Muscle of leg (tissue), 11 donors: ENCODE measurements around the gene PDHX. TPM values are rescaled to one million over a fixed set of nuclear protein-coding genes. Genes with fewer than 3 reads are reported as not detected.

ENCODE experiments used
- DNase-seq: peaks from one replicate; pipeline ENCODE4 v3.0.0; 2013
- H3K27ac ChIP-seq: one replicate; pipeline ENCODE4 v1.5.1; 2013; ENCODE audit warnings: mild to moderate bottlenecking, low read length, control low read depth
- H3K27me3 ChIP-seq: one replicate; pipeline ENCODE4 v1.6.1; 2013; ENCODE audit warnings: low read length; ENCODE audit not compliant: control insufficient read depth, insufficient read depth
- H3K36me3 ChIP-seq: one replicate; pipeline ENCODE4 v1.6.1; 2013; ENCODE audit warnings: low read length; ENCODE audit not compliant: control insufficient read depth, insufficient read depth
- H3K4me1 ChIP-seq: one replicate; pipeline ENCODE4 v1.6.1; 2013; ENCODE audit warnings: low read length; ENCODE audit not compliant: control insufficient read depth, insufficient read depth
- H3K4me3 ChIP-seq: one replicate; pipeline ENCODE4 v1.5.1; 2013; ENCODE audit warnings: low read length, control low read depth
- H3K9me3 ChIP-seq: replicated peaks from 2 replicates; pipeline ENCODE4 v1.6.1; 2013; ENCODE audit warnings: low read depth, low read length; ENCODE audit not compliant: control insufficient read depth
- WGBS: methylation state at CpG from one replicate; pipeline ENCODE4 v1.1.5; 2013; ENCODE audit warnings: missing lambda C conversion rate; ENCODE audit not compliant: insufficient coverage; 5-methylcytosine and 5-hydroxymethylcytosine counted together
- polyA plus RNA-seq, 8 donors: library from polyadenylated mRNA; unstranded; fragments of 120-200 nt; gene quantifications; one replicate each; pipeline versions ENCODE4 v1.2.1 to v1.2.3, GENCODE V29; 2013; ENCODE audit warnings: inconsistent platforms in 1 of 8, low replicate concordance in 1 of 8; ENCODE audit not compliant: insufficient read length in 8 of 8, insufficient read depth in 1 of 8
- total RNA-seq: library from RNA; stranded (reverse); fragments of 120-200 nt; gene quantifications from one replicate; pipeline ENCODE4 v1.2.4, GENCODE V29; 2013

Gene PDHX
- total and polyA plus RNA-seq, 9 donors = 21.8 to 30.3 (median 24.0) TPM

GRCh38 chr11:34926101-34926830 lies 9.8 kb downstream of the PDHX start:
- no CpG with 5 or more reads among the region's 2 CpGs for WGBS
- no peak overlapping the region for H3K4me3 ChIP-seq
- peaks cover 2% of the 10 kb centered on the region for H3K36me3 ChIP-seq
- peak; percentile 72 for DNase-seq
- no peaks in the 10 kb centered on the region for H3K4me1 ChIP-seq
- no peaks in the 10 kb centered on the region for H3K9me3 ChIP-seq
- H3K27ac ChIP-seq = no peak overlapping the region
- H3K27me3 ChIP-seq = no peaks in the 10 kb centered on the region

GRCh38 chr11:34926831-34927132 lies 10.4 kb downstream of the PDHX start:
- Histone ChIP-seq H3K36me3 (no peaks in the 10 kb centered on the region), H3K27ac (no peak overlapping the region)
- DNase-seq = no peak

GRCh38 chr11:34928268-34928959 lies 12.0 kb downstream of the PDHX start:
- H3K4me1 ChIP-seq = no peaks in the 10 kb centered on the region
- no peak overlapping the region for H3K27ac ChIP-seq
- WGBS = no CpG with 5 or more reads among the region's 3 CpGs
- H3K4me3 ChIP-seq = no peak overlapping the region
- H3K27me3 ChIP-seq = no peaks in the 10 kb centered on the region
- peaks cover 3% of the 10 kb centered on the region for H3K36me3 ChIP-seq
- H3K9me3 ChIP-seq = no peaks in the 10 kb centered on the region
- no peak for DNase-seq

More at GRCh38 chr11:34926831-34927132, 10.4 kb downstream of the PDHX start:
- Histone ChIP-seq H3K4me3 (no peak overlapping the region), H3K9me3 (no peaks in the 10 kb centered on the region), H3K27me3 (no peaks in the 10 kb centered on the region), H3K4me1 (no peaks in the 10 kb centered on the region)

- Histone ChIP-seq H3K9me3 (no peaks in the 10 kb centered on the region), H3K27me3 (no peaks in the 10 kb centered on the region), H3K4me3 (no peak overlapping the region), H3K36me3 (peaks cover 3% of the 10 kb centered on the region), H3K27ac (no peak overlapping the region), H3K4me1 (no peaks in the 10 kb centered on the region)
- WGBS = 100% methylated on average over 3 of the region's 7 CpGs
- no peak for DNase-seq
Observed at GRCh38 chr11:34928960-34929680, 12.7 kb downstream of the PDHX start.

- 90% methylated on average over 2 of the region's 11 CpGs for WGBS
- Histone ChIP-seq H3K27ac (no peak overlapping the region), H3K36me3 (peaks cover 3% of the 10 kb centered on the region), H3K4me1 (no peaks in the 10 kb centered on the region), H3K4me3 (no peak overlapping the region), H3K27me3 (no peaks in the 10 kb centered on the region), H3K9me3 (no peaks in the 10 kb centered on the region)
- no peak for DNase-seq
Observed at GRCh38 chr11:34929794-34930763, 13.7 kb downstream of the PDHX start.

- H3K9me3 ChIP-seq = no peaks in the 10 kb centered on the region
- no peak overlapping the region for H3K27ac ChIP-seq
- no peaks in the 10 kb centered on the region for H3K4me1 ChIP-seq
- H3K27me3 ChIP-seq = no peaks in the 10 kb centered on the region
- 80% methylated on average over 2 of the region's 6 CpGs for WGBS
- H3K36me3 ChIP-seq = peaks cover 10% of the 10 kb centered on the region
- DNase-seq = no peak
- no peak overlapping the region for H3K4me3 ChIP-seq
Observed at GRCh38 chr11:34936945-34937629, 20.7 kb downstream of the PDHX start.

- H3K36me3 ChIP-seq = peaks cover 7% of the 10 kb centered on the region
- no peak overlapping the region for H3K27ac ChIP-seq
- no peak for DNase-seq
- H3K9me3 ChIP-seq = no peaks in the 10 kb centered on the region
- no peaks in the 10 kb centered on the region for H3K4me1 ChIP-seq
- no peaks in the 10 kb centered on the region for H3K27me3 ChIP-seq
- no peak overlapping the region for H3K4me3 ChIP-seq
- WGBS = no CpG with 5 or more reads among the region's 1 CpG
Observed at GRCh38 chr11:34938611-34939010, 22.2 kb downstream of the PDHX start.

- no peak overlapping the region for H3K27ac ChIP-seq
- H3K36me3 ChIP-seq = peaks cover 7% of the 10 kb centered on the region
- no peaks in the 10 kb centered on the region for H3K27me3 ChIP-seq
- H3K4me1 ChIP-seq = no peaks in the 10 kb centered on the region
- peak; percentile 61 for DNase-seq
- H3K4me3 ChIP-seq = no peak overlapping the region
- WGBS = no CpG with 5 or more reads among the region's 4 CpGs
- H3K9me3 ChIP-seq = peaks cover 5% of the 10 kb centered on the region
Observed at GRCh38 chr11:34940026-34940677, 23.7 kb downstream of the PDHX start.

- Histone ChIP-seq H3K4me1 (no peaks in the 10 kb centered on the region), H3K4me3 (no peak overlapping the region), H3K27me3 (no peaks in the 10 kb centered on the region), H3K9me3 (peaks cover 5% of the 10 kb centered on the region), H3K27ac (no peak overlapping the region), H3K36me3 (peaks cover 3% of the 10 kb centered on the region)
- DNase-seq = no peak
- 98% methylated on average over 12 of the region's 13 CpGs for WGBS
Observed at GRCh38 chr11:34941688-34942087, 25.3 kb downstream of the PDHX start.
